ENCODE data around the gene UCKL1.

The UCKL1 gene

DNA sequence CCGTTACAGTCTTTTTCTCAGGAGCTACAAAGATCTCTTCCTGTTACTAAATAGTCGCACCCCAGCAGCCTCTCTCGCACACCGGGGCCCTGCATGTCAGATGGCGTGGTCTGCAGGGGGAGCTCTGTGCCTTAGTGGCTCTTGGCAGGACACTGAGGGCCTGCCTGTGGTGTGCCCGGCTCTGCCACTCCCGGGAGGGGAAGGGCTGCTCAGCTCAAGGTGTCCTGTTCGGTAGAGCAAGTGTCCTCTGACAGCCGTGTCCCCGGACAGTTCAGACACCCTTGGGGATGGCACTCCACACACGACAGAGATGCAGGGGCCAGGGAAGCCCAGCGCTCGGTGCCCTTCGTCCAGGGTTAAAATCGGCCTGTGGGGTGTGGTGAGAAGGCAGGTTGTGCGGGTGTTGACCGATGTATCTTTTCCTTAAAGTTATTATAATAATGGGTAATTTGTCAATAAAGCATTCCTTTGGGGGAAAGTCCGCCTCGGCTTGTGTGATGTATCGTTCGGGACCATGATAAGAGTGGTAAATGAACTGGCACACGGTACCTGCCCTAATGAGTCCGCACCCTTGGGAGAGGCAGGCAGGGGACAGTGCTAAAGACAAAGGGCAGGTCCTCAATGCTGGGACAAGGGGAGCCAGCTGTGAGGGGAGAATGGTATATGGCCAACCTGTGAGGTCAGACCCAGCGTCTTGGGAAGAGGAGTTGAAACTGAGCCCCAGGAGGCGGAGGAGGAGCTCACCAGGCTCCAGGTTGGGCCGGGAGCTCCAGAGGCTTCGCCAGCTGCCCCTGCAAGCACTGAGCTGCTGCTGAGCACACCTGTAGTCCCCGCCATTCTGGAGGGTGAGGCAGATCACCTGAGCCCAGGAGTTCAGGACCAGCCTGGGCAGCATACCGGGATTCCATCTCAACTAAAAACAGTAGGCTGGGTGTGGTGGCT, 64.9 kb downstream of the UCKL1 start:
- DNase-seq (ENCODE audit: low read depth, low spot score) = no peak

GRCh38 chr20:63890616-63891015, 65.6 kb downstream of the UCKL1 start:
- no peak for DNase-seq (ENCODE audit: low read depth, low spot score)

DNA sequence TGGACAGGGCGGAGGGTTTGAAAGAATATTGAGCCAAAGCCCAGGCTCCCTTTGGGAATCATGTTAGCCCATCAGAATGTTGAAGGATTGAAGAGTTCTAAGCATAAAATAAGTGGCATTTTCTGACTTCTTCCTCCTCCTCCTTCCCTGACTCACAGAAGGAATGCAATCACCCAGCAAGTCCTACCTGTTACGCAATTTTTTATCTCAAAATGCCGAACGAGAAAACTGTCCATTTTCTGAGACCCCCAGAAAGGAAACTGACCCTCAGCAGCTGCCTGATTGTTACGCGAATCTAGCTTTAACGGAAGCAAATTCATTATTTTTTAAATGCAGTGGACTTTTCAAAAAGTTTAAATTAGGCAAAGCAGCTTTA, 66.0 kb downstream of the UCKL1 start:
- DNase-seq (ENCODE audit: low read depth, low spot score) = no peak
